NCI-H345 treated with DMSO at 0.1 percent for 48 hours (cell line): ENCODE measurements around the gene CCDC127.
"Not testable (repeated sequence)": the region's sequence is repeated elsewhere in the genome, so short reads cannot be mapped to it uniquely, and the experiment has no call there.

Experiments
- DNase-seq: peaks from one replicate; lab custom pipeline; 2025; ENCODE audit not compliant: unreplicated experiment; lab: John Stamatoyannopoulos, UW

Gene CCDC127

GRCh38 chr5:234450-234849 lies 16.5 kb upstream of the CCDC127 start:
- no peak for DNase-seq

- DNase-seq = not testable (repeated sequence)
Measured at GRCh38 chr5:233426-233825, 15.5 kb upstream of the CCDC127 start.

- no peak for DNase-seq
Measured at GRCh38 chr5:231661-232060, 13.7 kb upstream of the CCDC127 start.

- DNase-seq = no peak
Measured at GRCh38 chr5:230711-231110, 12.8 kb upstream of the CCDC127 start.

- no peak for DNase-seq
Measured at GRCh38 chr5:228886-229285, 10.9 kb upstream of the CCDC127 start.

GRCh38 chr5:227375-227774 lies 9.4 kb upstream of the CCDC127 start:
- not testable (repeated sequence) for DNase-seq

GRCh38 chr5:225334-225733 lies 7.4 kb upstream of the CCDC127 start:
- DNase-seq = no peak

GRCh38 chr5:223791-224190 lies 5.8 kb upstream of the CCDC127 start:
- no peak for DNase-seq

- not testable (repeated sequence) for DNase-seq
Measured at GRCh38 chr5:222951-223715, 5.2 kb upstream of the CCDC127 start.

GRCh38 chr5:219991-220390 lies 2.0 kb upstream of the CCDC127 start:
- no peak for DNase-seq

- DNase-seq = no peak
Measured at GRCh38 chr5:219460-219863, 1.5 kb upstream of the CCDC127 start.

- DNase-seq = no peak
Measured at GRCh38 chr5:218457-219291, 721 bp upstream of the CCDC127 start.

GRCh38 chr5:216076-216475 lies 1.9 kb downstream of the CCDC127 start:
- not testable (repeated sequence) for DNase-seq

- not testable (repeated sequence) for DNase-seq
Measured at GRCh38 chr5:215256-215655, 2.7 kb downstream of the CCDC127 start.

- no peak for DNase-seq
Measured at GRCh38 chr5:213803-214395, 4.1 kb downstream of the CCDC127 start.

- DNase-seq = no peak
Measured at GRCh38 chr5:208449-209114, 9.4 kb downstream of the CCDC127 start.

- DNase-seq = no peak
Measured at GRCh38 chr5:207599-207998, 10.4 kb downstream of the CCDC127 start.

- DNase-seq = no peak
Measured at GRCh38 chr5:206927-207536, 10.9 kb downstream of the CCDC127 start.

GRCh38 chr5:206406-206805 lies 11.5 kb downstream of the CCDC127 start:
- DNase-seq = no peak

- no peak for DNase-seq
Measured at GRCh38 chr5:204966-205670, 12.8 kb downstream of the CCDC127 start.
